T-helper 1 cell treated with Interleukin-12 subunit alpha and Interleukin-12 subunit beta and Interleukin-4 antibody, amounts not matched to agents 30 μg/mL and 1 μg/mL, for 36 hours (primary cell): ENCODE data around the gene TLE4.
A peak's percentile ranks its signal among the peaks of the same experiment; 100 is the strongest.
"Not testable (repeated sequence)": the region's sequence is repeated elsewhere in the genome, so short reads cannot be mapped to it uniquely, and the experiment has no call there.

Experiments
- H3K27ac Mint-ChIP-seq: one replicate; pipeline ENCODE4 v1.8.0; 2021; ENCODE audit warnings: mild to moderate bottlenecking, mixed read lengths
- H3K27me3 Mint-ChIP-seq: one replicate; pipeline ENCODE4 v1.8.0; 2021; ENCODE audit warnings: low read depth, mixed read lengths
- H3K36me3 Mint-ChIP-seq: one replicate; pipeline ENCODE4 v1.8.0; 2021; ENCODE audit warnings: low read depth, mixed read lengths
- H3K4me1 Mint-ChIP-seq: one replicate; pipeline ENCODE4 v1.8.0; 2021; ENCODE audit warnings: low read depth, mixed read lengths
- H3K4me3 Mint-ChIP-seq: one replicate; pipeline ENCODE4 v1.8.0; 2021; ENCODE audit warnings: mild to moderate bottlenecking, moderate library complexity, mixed read lengths
- H3K9me3 Mint-ChIP-seq: one replicate; pipeline ENCODE4 v1.8.0; 2021; ENCODE audit warnings: mixed read lengths

The TLE4 gene

GRCh38 chr9:79604921-79605562, 33.3 kb downstream of the TLE4 start:
- Mint-ChIP-seq H3K36me3 (peaks cover 20% of the 10 kb centered on the region), H3K4me1 (peaks cover 4% of the 10 kb centered on the region), H3K27me3 (no peaks in the 10 kb centered on the region), H3K27ac (no peak overlapping the region), H3K9me3 (peaks cover 18% of the 10 kb centered on the region), H3K4me3 (no peak overlapping the region)

- not testable (repeated sequence) for H3K4me3 Mint-ChIP-seq, H3K27me3 Mint-ChIP-seq, H3K4me1 Mint-ChIP-seq, H3K27ac Mint-ChIP-seq
- Mint-ChIP-seq H3K9me3 (peaks cover 18% of the 10 kb centered on the region), H3K36me3 (peaks cover 17% of the 10 kb centered on the region)
Measured at GRCh38 chr9:79606529-79606928, 34.8 kb downstream of the TLE4 start.

GRCh38 chr9:79609468-79610018, 37.8 kb downstream of the TLE4 start:
- peaks cover 4% of the 10 kb centered on the region for H3K4me1 Mint-ChIP-seq

GRCh38 chr9:79610019-79610631, 38.4 kb downstream of the TLE4 start:
- Mint-ChIP-seq H3K36me3 (peaks cover 17% of the 10 kb centered on the region), H3K4me3 (no peak overlapping the region), H3K4me1 (peaks cover 4% of the 10 kb centered on the region), H3K9me3 (peaks cover 8% of the 10 kb centered on the region), H3K27ac (no peak overlapping the region), H3K27me3 (no peaks in the 10 kb centered on the region)

More at GRCh38 chr9:79609468-79610018, 37.8 kb downstream of the TLE4 start:
- H3K9me3 Mint-ChIP-seq, result peaks cover 8% of the 10 kb centered on the region
- no peak overlapping the region for H3K4me3 Mint-ChIP-seq
- peaks cover 17% of the 10 kb centered on the region for H3K36me3 Mint-ChIP-seq
- no peaks in the 10 kb centered on the region for H3K27me3 Mint-ChIP-seq
- no peak overlapping the region for H3K27ac Mint-ChIP-seq

- peaks cover 4% of the 10 kb centered on the region for H3K4me1 Mint-ChIP-seq
- H3K27me3 Mint-ChIP-seq, result no peaks in the 10 kb centered on the region
- no peak overlapping the region for H3K27ac Mint-ChIP-seq
- H3K9me3 Mint-ChIP-seq, result peaks cover 8% of the 10 kb centered on the region
- no peak overlapping the region for H3K4me3 Mint-ChIP-seq
- peaks cover 17% of the 10 kb centered on the region for H3K36me3 Mint-ChIP-seq
Measured at GRCh38 chr9:79610791-79611614, 39.2 kb downstream of the TLE4 start.

- H3K4me3 Mint-ChIP-seq, result no peak overlapping the region
- H3K4me1 Mint-ChIP-seq, result peaks cover 4% of the 10 kb centered on the region
- H3K9me3 Mint-ChIP-seq, result no peaks in the 10 kb centered on the region
- no peak overlapping the region for H3K27ac Mint-ChIP-seq
- peaks cover 5% of the 10 kb centered on the region for H3K36me3 Mint-ChIP-seq
- H3K27me3 Mint-ChIP-seq, result no peaks in the 10 kb centered on the region
Measured at GRCh38 chr9:79613145-79613544, 41.4 kb downstream of the TLE4 start.

- H3K36me3 Mint-ChIP-seq, result peaks cover 5% of the 10 kb centered on the region
- H3K27me3 Mint-ChIP-seq, result no peaks in the 10 kb centered on the region
- H3K4me1 Mint-ChIP-seq, result peaks cover 9% of the 10 kb centered on the region
- H3K4me3 Mint-ChIP-seq, result no peak overlapping the region
- H3K9me3 Mint-ChIP-seq, result no peaks in the 10 kb centered on the region
- no peak overlapping the region for H3K27ac Mint-ChIP-seq
Measured at GRCh38 chr9:79615038-79615437, 43.3 kb downstream of the TLE4 start.

GRCh38 chr9:79616013-79616412, 44.2 kb downstream of the TLE4 start:
- no peak overlapping the region for H3K27ac Mint-ChIP-seq
- H3K27me3 Mint-ChIP-seq, result no peaks in the 10 kb centered on the region
- H3K4me1 Mint-ChIP-seq, result peaks cover 9% of the 10 kb centered on the region

GRCh38 chr9:79616971-79617370, 45.2 kb downstream of the TLE4 start:
- H3K36me3 Mint-ChIP-seq, result peaks cover 5% of the 10 kb centered on the region
- no peak overlapping the region for H3K4me3 Mint-ChIP-seq
- no peaks in the 10 kb centered on the region for H3K27me3 Mint-ChIP-seq
- no peak overlapping the region for H3K27ac Mint-ChIP-seq
- peaks cover 9% of the 10 kb centered on the region for H3K4me1 Mint-ChIP-seq
- H3K9me3 Mint-ChIP-seq, result no peaks in the 10 kb centered on the region

More at GRCh38 chr9:79616013-79616412, 44.2 kb downstream of the TLE4 start:
- Mint-ChIP-seq H3K36me3 (peaks cover 5% of the 10 kb centered on the region), H3K9me3 (no peaks in the 10 kb centered on the region), H3K4me3 (no peak overlapping the region)

- Mint-ChIP-seq H3K4me3 (no peak overlapping the region), H3K4me1 (peaks cover 9% of the 10 kb centered on the region), H3K27me3 (no peaks in the 10 kb centered on the region), H3K36me3 (peaks cover 5% of the 10 kb centered on the region), H3K27ac (no peak overlapping the region), H3K9me3 (no peaks in the 10 kb centered on the region)
Measured at GRCh38 chr9:79617395-79617794, 45.6 kb downstream of the TLE4 start.

- Mint-ChIP-seq H3K27me3 (no peaks in the 10 kb centered on the region), H3K9me3 (no peaks in the 10 kb centered on the region), H3K27ac (no peak overlapping the region), H3K4me1 (peaks cover 16% of the 10 kb centered on the region), H3K4me3 (no peak overlapping the region), H3K36me3 (no peaks in the 10 kb centered on the region)
Measured at GRCh38 chr9:79619930-79620329, 48.2 kb downstream of the TLE4 start.

- peaks cover 16% of the 10 kb centered on the region for H3K4me1 Mint-ChIP-seq
Measured at GRCh38 chr9:79621916-79622575, 50.3 kb downstream of the TLE4 start.

GRCh38 chr9:79623799-79624721, 52.3 kb downstream of the TLE4 start:
- H3K36me3 Mint-ChIP-seq, result peaks cover 7% of the 10 kb centered on the region
- H3K9me3 Mint-ChIP-seq, result no peaks in the 10 kb centered on the region
- peaks cover 16% of the 10 kb centered on the region for H3K4me1 Mint-ChIP-seq
- peak overlapping the region; percentile 67 for H3K4me3 Mint-ChIP-seq
- peak overlapping the region; percentile 73 for H3K27ac Mint-ChIP-seq
- no peaks in the 10 kb centered on the region for H3K27me3 Mint-ChIP-seq

More at GRCh38 chr9:79621916-79622575, 50.3 kb downstream of the TLE4 start:
- Mint-ChIP-seq H3K36me3 (no peaks in the 10 kb centered on the region), H3K27ac (no peak overlapping the region), H3K9me3 (no peaks in the 10 kb centered on the region), H3K4me3 (no peak overlapping the region), H3K27me3 (no peaks in the 10 kb centered on the region)
